G401.6 (cell line): ENCODE measurements around the gene C1GALT1.

Experiments used
- FAIRE-seq: peaks from 2 replicates; lab custom pipeline; 2012; peaks lifted over from hg19 to GRCh38; lab: Jason Lieb, UNC

C1GALT1 gene

GRCh38 chr7:7290429-7291122 lies 108.2 kb downstream of the C1GALT1 start:
- FAIRE-seq = no peak

DNA sequence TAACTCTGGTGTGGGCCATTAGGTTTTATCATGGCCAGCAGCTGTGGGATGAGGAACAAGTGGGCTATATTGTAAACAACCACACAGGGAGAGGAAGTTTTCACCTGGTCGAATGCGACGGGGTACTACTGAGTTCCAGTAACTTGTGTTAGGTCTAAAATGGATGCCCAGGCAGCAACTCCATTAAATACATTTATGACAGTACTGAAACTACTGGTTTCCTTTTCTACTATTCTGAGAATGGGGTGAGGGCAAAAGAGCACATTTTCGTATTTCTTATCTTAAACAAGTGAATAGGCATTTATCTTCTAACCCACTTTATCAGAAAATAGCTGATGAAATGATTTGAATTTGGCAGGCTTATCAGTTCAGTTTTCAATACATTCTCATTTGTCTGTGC lies 109.7 kb downstream of the C1GALT1 start:
- no peak for FAIRE-seq

DNA sequence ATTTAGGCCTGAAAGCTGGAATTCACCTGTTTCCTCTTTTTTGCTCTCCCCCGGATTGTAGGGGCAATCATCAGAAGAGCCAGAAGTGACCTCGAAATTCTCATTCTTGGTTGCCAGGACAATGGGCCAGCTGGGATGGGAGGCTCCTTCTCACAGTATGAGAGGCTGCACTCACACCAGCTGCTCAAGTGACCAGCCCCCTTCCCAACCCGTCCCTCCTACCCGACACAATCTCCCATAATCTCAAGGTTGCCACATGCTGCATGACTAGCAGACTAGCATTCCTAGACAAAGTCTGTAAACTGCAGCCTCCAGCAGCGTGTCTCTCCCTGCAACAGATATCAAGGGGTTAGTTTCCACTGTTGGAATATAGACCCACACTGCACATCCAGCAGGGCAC lies 110.3 kb downstream of the C1GALT1 start:
- FAIRE-seq = no peak

GRCh38 chr7:7293092-7293491 lies 110.7 kb downstream of the C1GALT1 start:
- no peak for FAIRE-seq

GRCh38 chr7:7294911-7295310 lies 112.6 kb downstream of the C1GALT1 start:
- no peak for FAIRE-seq
